Peyer's patch (tissue), 4 donors: Measurements from ENCODE around the gene MAP2K5.

Experiments used
- POLR2A ChIP-seq, 2 donors: fragments of 450-650 bp; IDR thresholded peaks; one replicate each; pipeline ENCODE4 v1.5.1; 2017; ENCODE audit warnings: antibody characterized with exemption in 2 of 2, mild to moderate bottlenecking in 2 of 2, moderate library complexity in 2 of 2
- TF ChIP-seq, protein P1 (sequence below), 6 experiments: fragments of 450-650 bp in 4 of 6; fragments of 200-600 bp in 2 of 6; sonication (generic) in 1 of 6; IDR thresholded peaks; one replicate each; pipeline ENCODE4 v1.5.1; 2017 to 2019; ENCODE audit warnings: antibody characterized with exemption in 6 of 6, mild to moderate bottlenecking in 3 of 6, moderate library complexity in 1 of 6

DNA sequence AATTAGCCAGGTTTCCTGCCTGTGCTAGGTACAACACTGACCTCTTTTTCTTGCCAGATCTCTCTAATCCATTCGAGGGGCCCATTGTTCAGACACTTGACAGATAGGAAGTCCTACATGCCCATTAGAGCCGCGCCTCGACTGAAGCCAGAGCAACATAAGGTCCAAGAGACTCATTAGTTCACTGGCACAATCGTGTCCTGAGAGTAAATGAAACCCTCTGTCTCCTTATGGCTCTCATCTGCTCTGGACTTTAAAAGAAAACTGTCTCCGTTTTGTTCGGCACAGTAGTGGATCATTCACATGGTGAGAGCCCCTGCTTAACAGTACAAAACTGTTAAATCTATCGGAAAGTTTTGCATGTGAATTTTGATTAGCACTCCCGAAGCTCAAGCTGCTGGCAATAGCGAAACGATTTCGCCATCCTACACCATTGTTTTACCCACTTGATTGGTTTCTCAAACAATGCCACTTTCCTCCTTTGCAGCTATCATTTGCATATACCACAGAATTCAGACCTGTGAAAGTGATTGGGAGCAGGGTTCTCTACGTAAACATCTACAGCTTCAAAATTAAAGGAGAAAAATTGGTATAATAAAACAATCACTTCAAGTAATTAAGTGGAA is 40.6 kb upstream of the MAP2K5 start:
- TF ChIP-seq, protein P1, sequence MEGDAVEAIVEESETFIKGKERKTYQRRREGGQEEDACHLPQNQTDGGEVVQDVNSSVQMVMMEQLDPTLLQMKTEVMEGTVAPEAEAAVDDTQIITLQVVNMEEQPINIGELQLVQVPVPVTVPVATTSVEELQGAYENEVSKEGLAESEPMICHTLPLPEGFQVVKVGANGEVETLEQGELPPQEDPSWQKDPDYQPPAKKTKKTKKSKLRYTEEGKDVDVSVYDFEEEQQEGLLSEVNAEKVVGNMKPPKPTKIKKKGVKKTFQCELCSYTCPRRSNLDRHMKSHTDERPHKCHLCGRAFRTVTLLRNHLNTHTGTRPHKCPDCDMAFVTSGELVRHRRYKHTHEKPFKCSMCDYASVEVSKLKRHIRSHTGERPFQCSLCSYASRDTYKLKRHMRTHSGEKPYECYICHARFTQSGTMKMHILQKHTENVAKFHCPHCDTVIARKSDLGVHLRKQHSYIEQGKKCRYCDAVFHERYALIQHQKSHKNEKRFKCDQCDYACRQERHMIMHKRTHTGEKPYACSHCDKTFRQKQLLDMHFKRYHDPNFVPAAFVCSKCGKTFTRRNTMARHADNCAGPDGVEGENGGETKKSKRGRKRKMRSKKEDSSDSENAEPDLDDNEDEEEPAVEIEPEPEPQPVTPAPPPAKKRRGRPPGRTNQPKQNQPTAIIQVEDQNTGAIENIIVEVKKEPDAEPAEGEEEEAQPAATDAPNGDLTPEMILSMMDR (IDR thresholded peaks at IDR 0.05): no peak
- no peak for TF ChIP-seq POLR2A (IDR thresholded peaks at IDR 0.05)
